Measurements from ENCODE around the gene C14orf119.

The C14orf119 gene

GRCh38 chr14:23094666-23095195 is 574 bp upstream of the C14orf119 start, which contains the start of gene ACIN1:
ACIN1 (minus strand) TSS chr14:23095136; CDS start chr14:23095112, 24 bp downstream.
- Histone ChIP-seq H2BK120ac (ENCODE audit: low read depth, low read length) (peak within 1 kb of the TSS; percentile 84), H4K91ac (ENCODE audit: low read length) (peak within 1 kb of the TSS; percentile 99), H3K4ac (ENCODE audit: low read depth in 1 of 2, low read length in 2 of 2) (peak within 1 kb of the TSS; percentile 98 to 99), H3K23ac (ENCODE audit: low read length in 2 of 2) (peak within 1 kb of the TSS; percentile 30 to 92), H3K14ac (ENCODE audit: low read length in 2 of 2) (peak within 1 kb of the TSS; percentile 59 to 94), H3K4me1 (ENCODE audit: control insufficient read depth, insufficient read depth, low read depth, low read length) (peaks cover 3% of the 10 kb centered on the region), H2BK5ac (ENCODE audit: low read depth, low read length, poor library complexity, severe bottlenecking) (peak within 1 kb of the TSS; percentile 99), H2AFZ (ENCODE audit: low read depth, low read length) (peak within 1 kb of the TSS; percentile 59), H3K9me3 (ENCODE audit: control insufficient read depth, low read length) (no peaks in the 10 kb centered on the region), H3K4me3 (ENCODE audit: insufficient read depth in 1 of 2, low read depth in 1 of 2, low read length in 2 of 2) (peak within 1 kb of the TSS; percentile 84 to 99), H3K4me2 (ENCODE audit: low read length, poor library complexity, severe bottlenecking) (peak within 1 kb of the TSS; percentile 74), H3K18ac (ENCODE audit: low read depth in 1 of 2, low read length in 2 of 2) (peak within 1 kb of the TSS; percentile 99 to 100), H3K9ac (ENCODE audit: low read length) (peak within 1 kb of the TSS; percentile 92), H2AK5ac (ENCODE audit: low read length, severe bottlenecking) (peak within 1 kb of the TSS; percentile 65), H3K27ac (ENCODE audit: low read length, poor library complexity, severe bottlenecking) (peak within 1 kb of the TSS; percentile 97), H3K36me3 (ENCODE audit: control insufficient read depth in 1 of 2, insufficient read depth in 2 of 2, low read depth in 1 of 2, low read length in 2 of 2) (peaks cover 14 to 65% of the 10 kb centered on the region in 2 experiments), H2BK15ac (ENCODE audit: low read depth, poor library complexity, severe bottlenecking) (peak within 1 kb of the TSS; percentile 96), H3K27me3 (ENCODE audit: control insufficient read depth in 1 of 2, insufficient read depth in 1 of 2, low read length in 2 of 2) (no peaks in the 10 kb centered on the region), H3K79me1 (replicated peaks; ENCODE audit: low read length, poor library complexity, severe bottlenecking) (peaks cover 6% of the 10 kb centered on the region), H2BK12ac (ENCODE audit: low read length in 2 of 2) (peak within 1 kb of the TSS in 1 of 2 experiments; percentile 70), H4K8ac (ENCODE audit: low read length) (peak within 1 kb of the TSS; percentile 100)
- under 1% methylated on average over 47 of the region's 55 CpGs for WGBS
- peak; percentile 93 for DNase-seq

- DNase-seq = no peak
- H4K91ac ChIP-seq (ENCODE audit: low read length) = no peak overlapping the region
- H2BK5ac ChIP-seq (ENCODE audit: low read depth, low read length, poor library complexity, severe bottlenecking) = no peak overlapping the region
- no peaks in the 10 kb centered on the region for H3K27me3 ChIP-seq (ENCODE audit: control insufficient read depth in 1 of 2, insufficient read depth in 1 of 2, low read length in 2 of 2)
- H3K4me1 ChIP-seq (ENCODE audit: control insufficient read depth, insufficient read depth, low read depth, low read length) = peaks cover 4% of the 10 kb centered on the region
- H3K14ac ChIP-seq (ENCODE audit: low read length in 2 of 2) = no peak overlapping the region
- H3K23ac ChIP-seq (ENCODE audit: low read length in 2 of 2) = no peak overlapping the region
- H4K8ac ChIP-seq (ENCODE audit: low read length) = no peak overlapping the region
- H3K4me3 ChIP-seq (ENCODE audit: insufficient read depth in 1 of 2, low read depth in 1 of 2, low read length in 2 of 2) = peak overlapping the region in 1 of 2 experiments; percentile 84
- no peak overlapping the region for H3K9ac ChIP-seq (ENCODE audit: low read length)
- no peak overlapping the region for H2AFZ ChIP-seq (ENCODE audit: low read depth, low read length)
- peaks cover 8 to 39% of the 10 kb centered on the region in 2 experiments for H3K36me3 ChIP-seq (ENCODE audit: control insufficient read depth in 1 of 2, insufficient read depth in 2 of 2, low read depth in 1 of 2, low read length in 2 of 2)
- H3K79me1 ChIP-seq (replicated peaks; ENCODE audit: low read length, poor library complexity, severe bottlenecking) = peaks cover 12% of the 10 kb centered on the region
- WGBS = 92% methylated on average over 7 of the region's 7 CpGs
- H3K18ac ChIP-seq (ENCODE audit: low read depth in 1 of 2, low read length in 2 of 2) = no peak overlapping the region
- no peak overlapping the region for H3K4ac ChIP-seq (ENCODE audit: low read depth in 1 of 2, low read length in 2 of 2)
- H3K4me2 ChIP-seq (ENCODE audit: low read length, poor library complexity, severe bottlenecking) = no peak overlapping the region
- no peak overlapping the region for H2BK12ac ChIP-seq (ENCODE audit: low read length in 2 of 2)
- H2AK5ac ChIP-seq (ENCODE audit: low read length, severe bottlenecking) = no peak overlapping the region
- no peak overlapping the region for H2BK120ac ChIP-seq (ENCODE audit: low read depth, low read length)
- H2BK15ac ChIP-seq (ENCODE audit: low read depth, poor library complexity, severe bottlenecking) = no peak overlapping the region
- no peak overlapping the region for H3K27ac ChIP-seq (ENCODE audit: low read length, poor library complexity, severe bottlenecking)
- no peaks in the 10 kb centered on the region for H3K9me3 ChIP-seq (ENCODE audit: control insufficient read depth, low read length)
Observed at GRCh38 chr14:23097786-23098185, 2.5 kb downstream of the C14orf119 start.

GRCh38 chr14:23099212-23099861 is 4.0 kb downstream of the C14orf119 start:
- peaks cover 4% of the 10 kb centered on the region for H3K4me1 ChIP-seq (ENCODE audit: control insufficient read depth, insufficient read depth, low read depth, low read length)
- no peak overlapping the region for H2AK5ac ChIP-seq (ENCODE audit: low read length, severe bottlenecking)
- H3K27me3 ChIP-seq (ENCODE audit: control insufficient read depth in 1 of 2, insufficient read depth in 1 of 2, low read length in 2 of 2) = no peaks in the 10 kb centered on the region
- H3K23ac ChIP-seq (ENCODE audit: low read length in 2 of 2) = no peak overlapping the region
- no peak overlapping the region for H4K8ac ChIP-seq (ENCODE audit: low read length)
- H3K9me3 ChIP-seq (ENCODE audit: control insufficient read depth, low read length) = no peaks in the 10 kb centered on the region
- 97% methylated on average over 8 of the region's 10 CpGs for WGBS
- H3K4ac ChIP-seq (ENCODE audit: low read depth in 1 of 2, low read length in 2 of 2) = no peak overlapping the region
- H2BK12ac ChIP-seq (ENCODE audit: low read length in 2 of 2) = no peak overlapping the region
- H3K9ac ChIP-seq (ENCODE audit: low read length) = no peak overlapping the region
- peaks cover 8 to 33% of the 10 kb centered on the region in 2 experiments for H3K36me3 ChIP-seq (ENCODE audit: control insufficient read depth in 1 of 2, insufficient read depth in 2 of 2, low read depth in 1 of 2, low read length in 2 of 2)
- no peak overlapping the region for H3K27ac ChIP-seq (ENCODE audit: low read length, poor library complexity, severe bottlenecking)
- peaks cover 12% of the 10 kb centered on the region for H3K79me1 ChIP-seq (replicated peaks; ENCODE audit: low read length, poor library complexity, severe bottlenecking)
- H4K91ac ChIP-seq (ENCODE audit: low read length) = no peak overlapping the region
- H3K4me3 ChIP-seq (ENCODE audit: insufficient read depth in 1 of 2, low read depth in 1 of 2, low read length in 2 of 2) = no peak overlapping the region
- H2BK15ac ChIP-seq (ENCODE audit: low read depth, poor library complexity, severe bottlenecking) = no peak overlapping the region
- no peak overlapping the region for H2BK5ac ChIP-seq (ENCODE audit: low read depth, low read length, poor library complexity, severe bottlenecking)
- H2BK120ac ChIP-seq (ENCODE audit: low read depth, low read length) = no peak overlapping the region
- H2AFZ ChIP-seq (ENCODE audit: low read depth, low read length) = no peak overlapping the region
- no peak overlapping the region for H3K14ac ChIP-seq (ENCODE audit: low read length in 2 of 2)
- no peak overlapping the region for H3K18ac ChIP-seq (ENCODE audit: low read depth in 1 of 2, low read length in 2 of 2)
- DNase-seq = no peak
- no peak overlapping the region for H3K4me2 ChIP-seq (ENCODE audit: low read length, poor library complexity, severe bottlenecking)

GRCh38 chr14:23101213-23101970 is 6.1 kb downstream of the C14orf119 start:
- Histone ChIP-seq H2AFZ (ENCODE audit: low read depth, low read length) (no peak overlapping the region), H2BK120ac (ENCODE audit: low read depth, low read length) (no peak overlapping the region), H4K91ac (ENCODE audit: low read length) (no peak overlapping the region), H3K18ac (ENCODE audit: low read depth in 1 of 2, low read length in 2 of 2) (no peak overlapping the region), H2BK12ac (ENCODE audit: low read length in 2 of 2) (no peak overlapping the region), H3K9ac (ENCODE audit: low read length) (no peak overlapping the region), H4K8ac (ENCODE audit: low read length) (no peak overlapping the region), H2AK5ac (ENCODE audit: low read length, severe bottlenecking) (no peak overlapping the region), H3K4me1 (ENCODE audit: control insufficient read depth, insufficient read depth, low read depth, low read length) (peaks cover 10% of the 10 kb centered on the region), H3K79me1 (replicated peaks; ENCODE audit: low read length, poor library complexity, severe bottlenecking) (peaks cover 12% of the 10 kb centered on the region), H3K23ac (ENCODE audit: low read length in 2 of 2) (no peak overlapping the region), H3K4me2 (ENCODE audit: low read length, poor library complexity, severe bottlenecking) (no peak overlapping the region), H3K14ac (ENCODE audit: low read length in 2 of 2) (no peak overlapping the region), H2BK5ac (ENCODE audit: low read depth, low read length, poor library complexity, severe bottlenecking) (no peak overlapping the region), H3K27ac (ENCODE audit: low read length, poor library complexity, severe bottlenecking) (no peak overlapping the region), H3K9me3 (ENCODE audit: control insufficient read depth, low read length) (no peaks in the 10 kb centered on the region), H3K4ac (ENCODE audit: low read depth in 1 of 2, low read length in 2 of 2) (no peak overlapping the region), H2BK15ac (ENCODE audit: low read depth, poor library complexity, severe bottlenecking) (no peak overlapping the region), H3K4me3 (ENCODE audit: insufficient read depth in 1 of 2, low read depth in 1 of 2, low read length in 2 of 2) (no peak overlapping the region), H3K27me3 (ENCODE audit: control insufficient read depth in 1 of 2, insufficient read depth in 1 of 2, low read length in 2 of 2) (no peaks in the 10 kb centered on the region), H3K36me3 (ENCODE audit: control insufficient read depth in 1 of 2, insufficient read depth in 2 of 2, low read depth in 1 of 2, low read length in 2 of 2) (peaks cover 8 to 33% of the 10 kb centered on the region in 2 experiments)
- WGBS = 72% methylated on average over 5 of the region's 6 CpGs
- no peak for DNase-seq
